ENCODE data around the gene OCLN. TPM values are rescaled to one million over a fixed set of nuclear protein-coding genes. Genes with fewer than 3 reads are reported as not detected.

Gene OCLN
- total and polyA plus RNA-seq, 9 of the 15 experiments (the other 6 are each of a cell fraction or from before 2014, with no cell fraction given) = 0.05 to 0.29 (median 0.15) TPM

DNA sequence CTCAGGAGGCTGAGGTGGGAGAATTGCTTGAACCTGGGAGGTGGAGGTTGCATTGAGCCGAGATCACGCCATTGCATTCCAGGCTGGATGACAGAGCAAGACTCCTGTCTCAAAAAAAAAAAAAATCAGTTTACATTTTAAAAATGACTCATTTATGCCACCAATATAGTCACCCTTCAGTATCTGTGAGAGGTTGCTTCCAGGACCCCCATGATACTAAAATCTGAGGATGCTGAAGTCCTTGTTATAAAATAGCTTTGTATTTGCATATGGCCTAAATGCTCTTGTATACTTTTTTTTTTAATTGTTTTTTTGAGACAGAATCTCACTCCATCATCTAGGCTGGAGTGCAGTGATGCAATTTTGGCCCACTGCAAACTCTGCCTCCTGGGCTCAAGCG, 5.8 kb downstream of the OCLN start:
- no peaks in the 10 kb centered on the region for H3K79me2 ChIP-seq (ENCODE audit: control insufficient read depth, insufficient read depth, low read length)
- no peak overlapping the region for H3K27ac ChIP-seq (ENCODE audit: extremely low read depth, low read depth, low read length)
- no peak overlapping the region for H2AFZ ChIP-seq (ENCODE audit: low read depth, low read length)
- H3K9me1 ChIP-seq (ENCODE audit: control insufficient read depth, insufficient read depth, low read length) = no peaks in the 10 kb centered on the region
- WGBS (ENCODE audit: insufficient coverage, low coverage, missing lambda C conversion rate) = 3% methylated on average over 3 of the region's 3 CpGs
- no peak overlapping the region for H3K4me2 ChIP-seq (ENCODE audit: insufficient read depth, low read length)
- in situ Hi-C loops (cut with MboI) = no loop called here
- no peaks in the 10 kb centered on the region for H4K20me1 ChIP-seq (replicated peaks; ENCODE audit: control insufficient read depth, insufficient read depth, low read length)
- CTCF ChIA-PET (ENCODE audit: low intra/inter-chr PET ratio) = no interaction called here
- peaks cover 36 to 38% of the 10 kb centered on the region in 2 experiments for H3K27me3 ChIP-seq (ENCODE audit: control insufficient read depth in 2 of 2, insufficient read depth in 2 of 2, low read length in 2 of 2)
- no peak overlapping the region for H3K4me3 ChIP-seq
- intact Hi-C loops (cut with micrococcal nuclease) = no loop called here
- H3K9me3 ChIP-seq (replicated peaks; ENCODE audit: control insufficient read depth, insufficient read depth, low read depth, low read length) = no peaks in the 10 kb centered on the region
- TF ChIP-seq ZNF121 (CRISPR knock-in tag; conservative IDR thresholded peaks at IDR 0.05) (no peak), ATF3 (IDR thresholded peaks at IDR 0.05) (peak; percentile 39), ATF3 (CRISPR knock-in tag; conservative IDR thresholded peaks at IDR 0.05) (no peak)
- H3K4me1 ChIP-seq (replicated peaks in 1 of 2; ENCODE audit: control insufficient read depth in 2 of 2, insufficient read depth in 2 of 2, low read length in 2 of 2) = peaks cover 0 to 5% of the 10 kb centered on the region in 2 experiments; a peak in 2 of 5 replicates
- no peak for ATAC-seq
- H3K9ac ChIP-seq (ENCODE audit: insufficient read depth in 1 of 2, low read depth in 2 of 2, low read length in 2 of 2) = no peak overlapping the region
- DNase-seq (ENCODE audit: extremely low read depth in 1 of 4, low spot score in 3 of 4) = no peak
- BruUV-seq (replicated peaks) = no TSS peak
- POLR2A ChIA-PET = interaction anchor here (1.6 kb wide), 1 partner anchor 34 kb away, joined by 5 read pairs; no protein-coding TSS in a partner anchor
- H3K36me3 ChIP-seq (ENCODE audit: control insufficient read depth, insufficient read depth, low read length) = no peaks in the 10 kb centered on the region
- FAIRE-seq = no peak

GRCh38 chr5:69502367-69502766, 9.8 kb downstream of the OCLN start:
- H3K4me2 ChIP-seq (ENCODE audit: insufficient read depth, low read length) = no peak overlapping the region
- no peaks in the 10 kb centered on the region for H3K79me2 ChIP-seq (ENCODE audit: control insufficient read depth, insufficient read depth, low read length)
- TF ChIP-seq TEAD2 (tag; IDR thresholded peaks at IDR 0.05) (no peak), FOXM1 (IDR thresholded peaks at IDR 0.05; ENCODE audit: low read depth) (no peak), FOXM1 (CRISPR knock-in tag; IDR thresholded peaks at IDR 0.05; ENCODE audit: low read depth) (no peak), NR3C1 (CRISPR knock-in tag; IDR thresholded peaks at IDR 0.05) (no peak), ZSCAN32 (CRISPR knock-in tag; IDR thresholded peaks at IDR 0.05) (no peak), RCOR1 (IDR thresholded peaks at IDR 0.05; ENCODE audit: borderline replicate concordance in 1 of 2, low read depth in 2 of 2, low read length in 2 of 2) (no peak), CHCHD3 (CRISPR knock-in tag; IDR thresholded peaks at IDR 0.05) (no peak), C11orf30 (IDR thresholded peaks at IDR 0.05; ENCODE audit: low read depth) (no peak), ZC3H8 (IDR thresholded peaks at IDR 0.05) (no peak), CBX2 (IDR thresholded peaks at IDR 0.05; ENCODE audit: insufficient read depth, low read length, poor library complexity, severe bottlenecking) (no peak), ETV1 (tag; conservative IDR thresholded peaks at IDR 0.05; ENCODE audit: low read depth) (no peak), HNRNPLL (IDR thresholded peaks at IDR 0.05; ENCODE audit: low read depth, low read length, poor library complexity, severe bottlenecking) (no peak)
- TF ChIP-seq, protein P1, sequence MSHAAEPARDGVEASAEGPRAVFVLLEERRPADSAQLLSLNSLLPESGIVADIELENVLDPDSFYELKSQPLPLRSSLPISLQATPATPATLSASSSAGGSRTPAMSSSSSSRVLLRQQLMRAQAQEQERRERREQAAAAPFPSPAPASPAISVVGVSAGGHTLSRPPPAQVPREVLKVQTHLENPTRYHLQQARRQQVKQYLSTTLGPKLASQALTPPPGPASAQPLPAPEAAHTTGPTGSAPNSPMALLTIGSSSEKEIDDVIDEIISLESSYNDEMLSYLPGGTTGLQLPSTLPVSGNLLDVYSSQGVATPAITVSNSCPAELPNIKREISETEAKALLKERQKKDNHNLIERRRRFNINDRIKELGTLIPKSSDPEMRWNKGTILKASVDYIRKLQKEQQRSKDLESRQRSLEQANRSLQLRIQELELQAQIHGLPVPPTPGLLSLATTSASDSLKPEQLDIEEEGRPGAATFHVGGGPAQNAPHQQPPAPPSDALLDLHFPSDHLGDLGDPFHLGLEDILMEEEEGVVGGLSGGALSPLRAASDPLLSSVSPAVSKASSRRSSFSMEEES (CRISPR knock-in tag; IDR thresholded peaks at IDR 0.05) = no peak
- FAIRE-seq = no peak
- no peaks in the 10 kb centered on the region; the same call in 1 of the 2 replicates for H4K20me1 ChIP-seq (replicated peaks; ENCODE audit: control insufficient read depth, insufficient read depth, low read length)
- H3K27ac ChIP-seq (ENCODE audit: extremely low read depth, low read depth, low read length) = no peak overlapping the region
- H3K9ac ChIP-seq (ENCODE audit: insufficient read depth in 1 of 2, low read depth in 2 of 2, low read length in 2 of 2) = no peak overlapping the region
- no TSS peak for BruUV-seq (replicated peaks)
- intact Hi-C loops (cut with micrococcal nuclease) = no loop called here
- DNase-seq (ENCODE audit: extremely low read depth in 1 of 4, low spot score in 3 of 4) = no peak
- no peaks in the 10 kb centered on the region for H3K9me1 ChIP-seq (ENCODE audit: control insufficient read depth, insufficient read depth, low read length)
- CTCF ChIA-PET (ENCODE audit: low intra/inter-chr PET ratio) = no interaction called here
- H3K9me3 ChIP-seq (replicated peaks; ENCODE audit: control insufficient read depth, insufficient read depth, low read depth, low read length) = no peaks in the 10 kb centered on the region
- H3K27me3 ChIP-seq (ENCODE audit: control insufficient read depth in 2 of 2, insufficient read depth in 2 of 2, low read length in 2 of 2) = peaks cover 15 to 20% of the 10 kb centered on the region in 2 experiments
- H3K4me3 ChIP-seq = no peak overlapping the region
- no peaks in the 10 kb centered on the region for H3K36me3 ChIP-seq (ENCODE audit: control insufficient read depth, insufficient read depth, low read length)
- no peaks in the 10 kb centered on the region for H3K4me1 ChIP-seq (replicated peaks in 1 of 2; ENCODE audit: control insufficient read depth in 2 of 2, insufficient read depth in 2 of 2, low read length in 2 of 2)
- ATAC-seq = no peak
- in situ Hi-C loops (cut with MboI) = no loop called here
- POLR2A ChIA-PET = no interaction called here
- WGBS (ENCODE audit: insufficient coverage, low coverage, missing lambda C conversion rate) = 3% methylated on average over 2 of the region's 2 CpGs
- no peak overlapping the region for H2AFZ ChIP-seq (ENCODE audit: low read depth, low read length)

All from K562 (cell line).